Left cardiac atrium (tissue), 4 donors: ENCODE data around the gene SLC34A3. TPM values are rescaled to one million over a fixed set of nuclear protein-coding genes. Genes with fewer than 3 reads are reported as not detected.

Experiments used
- ATAC-seq, 2 donors: fragments of 200-7000 bp; cut with Tn5 transposase; one replicate each; pipeline ENCODE4 v1.9.1; 2020; ENCODE audit warnings: mild to moderate bottlenecking in 2 of 2, moderate library complexity in 2 of 2
- DNase-seq: peaks from one replicate; pipeline ENCODE4 v3.0.0-alpha.2; 2020
- intact Hi-C, 2 donors: fragments of 100-400 bp; cut with DNase I; formaldehyde crosslinking; loops; one replicate each; pipeline versions ENCODE4 v1.14.1 to v1.15.1; 2022 to 2023
- total RNA-seq, 2 donors: library from RNA; stranded (reverse); fragmentation: NEBNext Ultra II Directional; extraction: Animal tissue kit (Norgen Biotek cat#: 25700); gene quantifications; one replicate each; pipeline ENCODE4 v1.2.1, GENCODE V29; 2021
- donor health status: DM: no; HTN: yes; CAD: no.
- donor health status: DM: no; HTN: yes; CAD: no; lungs with severe emphysema.
- donor health status: DM: yes; HTN: yes; CAD: no.
- donor health status: Dilated cardiomyopathy.

SLC34A3 gene
- total RNA-seq, 2 donors from 2014 or later: not detected

- ATAC-seq (no peak), DNase-seq (no peak)
- intact Hi-C loops: no loop called here
These were observed 36.9 kb upstream of the SLC34A3 start for GRCh38 chr9:137193771-137194170.

DNA sequence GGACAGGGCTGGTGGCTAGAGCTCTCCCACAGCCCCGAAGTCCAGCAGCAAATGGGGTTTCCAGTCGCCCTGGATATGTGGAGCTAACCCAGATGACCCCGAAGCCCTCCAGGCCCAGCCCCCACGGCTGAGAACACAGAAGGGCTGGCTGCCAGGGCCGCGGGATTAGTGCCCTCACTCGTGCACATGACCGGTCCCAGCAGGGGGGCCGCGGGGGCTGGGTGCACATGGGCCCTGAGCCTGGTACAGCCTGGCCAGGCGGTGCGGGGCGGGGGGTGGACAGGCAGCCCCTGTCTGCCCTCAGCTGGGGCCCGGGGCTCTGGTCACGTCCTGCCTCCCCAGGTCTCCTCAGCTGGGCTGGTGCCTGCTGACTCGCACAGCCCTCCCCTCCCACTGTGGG lies 36.3 kb upstream of the SLC34A3 start:
- no peak for DNase-seq
- no peak for ATAC-seq
- intact Hi-C loops: no loop called here

DNA sequence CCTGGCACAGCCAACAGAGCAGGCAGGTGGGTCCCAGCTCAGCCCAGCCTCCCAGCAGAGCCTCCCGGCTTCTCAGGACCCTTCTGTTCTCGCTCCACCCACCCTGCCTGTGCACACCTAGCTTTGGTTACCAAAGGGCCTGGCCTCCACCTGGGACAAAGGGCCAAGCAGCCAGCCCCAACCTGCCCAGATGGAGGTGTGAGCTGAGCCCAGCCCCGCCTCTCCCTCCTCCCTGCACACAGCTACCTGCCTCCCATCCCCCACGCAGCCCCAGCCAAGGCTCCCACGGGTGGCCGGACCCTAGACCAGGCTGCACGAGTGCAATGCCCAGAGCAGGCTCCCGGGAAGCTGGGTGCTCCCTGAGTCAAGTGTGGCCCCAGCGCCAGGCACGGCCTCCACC lies 35.8 kb upstream of the SLC34A3 start:
- intact Hi-C loops: no loop called here
- no peak for ATAC-seq

GRCh38 chr9:137195525-137196220 lies 35.0 kb upstream of the SLC34A3 start:
- DNase-seq (no peak), ATAC-seq (no peak)
- intact Hi-C loops: no loop called here

More for the DNA sequence above, 35.8 kb upstream of the SLC34A3 start:
- no peak for DNase-seq

- ATAC-seq: no peak
- intact Hi-C loops: no loop called here
- no peak for DNase-seq
These were observed 32.4 kb upstream of the SLC34A3 start for GRCh38 chr9:137198051-137198901.

DNA sequence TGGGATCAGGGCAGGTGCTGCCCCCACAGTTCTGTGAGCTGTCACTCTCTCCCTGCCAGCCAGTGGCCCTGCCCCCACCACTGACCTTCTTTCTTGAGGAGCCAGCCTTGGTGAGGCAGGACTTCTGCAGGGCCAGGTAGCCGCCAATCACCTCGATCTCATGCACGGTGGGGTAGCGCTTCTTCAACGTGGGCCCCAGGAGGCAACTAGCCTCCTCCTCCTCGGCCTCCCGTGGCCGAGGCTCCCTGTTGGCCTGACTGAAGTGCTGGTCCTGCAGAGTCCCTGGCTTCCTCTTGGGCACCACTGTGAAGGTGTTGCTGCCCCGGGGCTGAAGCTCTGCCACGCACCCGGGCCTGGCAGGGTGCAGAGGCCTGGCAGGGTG lies 31.8 kb upstream of the SLC34A3 start:
- no peak for DNase-seq
- ATAC-seq: no peak
- intact Hi-C loops: no loop called here

DNA sequence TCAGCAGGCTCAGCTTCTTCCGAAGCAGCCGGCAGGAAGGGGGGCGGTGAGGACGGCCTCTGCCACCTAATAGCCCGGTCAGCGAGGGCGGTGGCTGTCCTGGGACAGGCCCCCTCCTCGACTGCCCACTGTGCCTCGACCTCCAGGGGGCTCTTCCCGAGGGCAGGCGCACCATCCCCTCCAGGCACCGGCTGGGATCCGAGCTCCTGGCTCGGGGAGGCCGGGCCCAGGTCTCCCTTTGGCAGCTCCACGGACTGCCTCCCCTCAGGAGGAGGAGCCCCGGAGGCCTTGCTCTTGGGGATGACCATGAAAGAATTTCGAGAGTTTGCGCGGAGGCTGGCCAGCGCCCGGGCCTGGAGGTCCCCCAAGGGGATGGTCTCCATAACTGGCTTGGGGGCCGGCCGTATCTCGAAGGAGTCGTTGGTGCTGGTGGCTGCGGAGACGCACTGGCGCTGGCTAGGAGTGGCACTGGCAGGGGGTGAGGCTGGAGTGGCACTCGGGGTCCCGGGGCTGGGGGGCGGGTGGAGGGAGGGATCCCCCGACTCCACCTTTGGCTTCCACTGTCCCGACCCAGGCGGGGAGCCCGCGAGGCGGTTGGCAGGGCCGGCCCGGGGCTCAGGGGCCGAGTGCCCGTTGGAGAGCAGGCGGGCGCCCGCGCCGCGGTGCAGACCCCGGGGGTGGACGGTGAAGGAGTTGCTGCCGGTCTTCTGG lies 31.1 kb upstream of the SLC34A3 start:
- no peak for ATAC-seq
- no peak for DNase-seq
- intact Hi-C loops: no loop called here

GRCh38 chr9:137200311-137201204 lies 30.1 kb upstream of the SLC34A3 start, which contains the start of gene TPRN:
TPRN (minus strand) TSS chr9:137200741; CDS start chr9:137200711, 30 bp downstream.
- ATAC-seq (peak; percentile 98), DNase-seq (peak; percentile 100)
- intact Hi-C loops: no loop called here

DNA sequence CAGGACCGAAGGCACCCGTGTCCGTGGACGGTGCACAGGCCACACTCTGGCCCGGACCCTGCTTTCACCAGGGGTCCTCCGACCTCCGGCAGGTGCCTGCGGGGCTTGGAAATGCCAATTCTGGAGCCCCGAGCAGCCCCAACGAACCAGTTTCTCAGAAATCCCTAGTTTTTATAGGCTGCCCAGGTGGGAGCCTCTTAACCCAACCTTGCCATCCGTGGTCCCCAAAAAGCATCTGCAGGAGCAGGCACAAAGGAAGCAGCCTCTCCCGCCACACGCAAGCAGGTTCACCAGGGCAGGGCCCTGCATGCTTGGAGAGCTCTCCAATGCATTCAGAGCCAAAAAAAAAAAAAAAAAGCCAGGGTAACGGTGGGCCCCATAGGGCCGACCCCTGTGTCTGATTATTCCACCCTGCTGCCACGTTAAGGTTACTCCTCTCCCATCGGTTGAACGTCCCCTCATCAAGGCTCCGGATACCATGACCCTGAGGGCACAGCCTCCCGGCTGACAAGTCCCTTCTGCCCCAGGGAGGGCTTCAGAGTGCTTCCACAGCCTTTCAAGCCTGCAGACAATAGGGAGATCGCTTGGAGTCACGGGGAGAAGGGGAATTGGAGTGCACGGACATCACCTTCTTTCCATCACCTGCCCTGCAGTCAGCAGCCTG lies 29.4 kb upstream of the SLC34A3 start:
- intact Hi-C loops: no loop called here
- ATAC-seq (no peak), DNase-seq (no peak)

DNA sequence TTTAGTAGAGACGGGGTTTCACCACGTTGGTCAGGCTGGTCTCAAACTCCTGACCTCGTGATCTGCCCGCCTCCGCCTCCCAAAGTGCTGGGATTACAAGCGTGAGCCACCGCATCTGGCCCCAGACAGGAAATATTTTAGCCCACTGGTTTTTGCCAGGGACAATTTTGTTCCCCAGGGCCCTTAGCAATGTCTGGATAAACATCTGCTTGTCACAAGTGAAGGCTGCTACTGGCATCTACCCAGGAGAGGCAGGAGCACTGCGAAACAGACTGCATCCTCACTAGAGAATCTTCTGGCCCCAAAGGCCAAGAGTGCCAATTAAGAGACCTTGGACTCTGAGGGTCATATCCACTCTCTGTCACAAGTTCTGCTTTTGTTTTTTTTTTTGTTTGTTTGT lies 27.7 kb upstream of the SLC34A3 start:
- ATAC-seq (no peak), DNase-seq (no peak)
- intact Hi-C loops: no loop called here

DNA sequence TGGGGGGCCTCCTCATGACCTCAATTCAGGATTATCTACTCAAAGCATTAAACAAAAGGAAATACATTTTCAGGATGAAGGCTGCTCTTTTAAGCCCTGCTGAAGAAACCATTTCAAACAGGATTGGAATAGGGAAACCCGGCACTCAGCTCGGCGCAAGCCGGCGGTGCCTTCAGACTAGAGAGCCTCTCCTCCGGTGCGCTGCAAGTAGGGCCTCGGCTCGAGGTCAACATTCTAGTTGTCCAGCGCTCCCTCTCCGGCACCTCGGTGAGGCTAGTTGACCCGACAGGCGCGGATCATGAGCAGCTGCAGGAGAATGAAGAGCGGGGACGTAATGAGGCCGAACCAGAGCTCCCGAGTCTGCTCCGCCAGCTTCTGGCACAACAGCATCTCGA lies 26.0 kb upstream of the SLC34A3 start:
- DNase-seq (no peak), ATAC-seq (no peak)
- intact Hi-C loops: no loop called here

DNA sequence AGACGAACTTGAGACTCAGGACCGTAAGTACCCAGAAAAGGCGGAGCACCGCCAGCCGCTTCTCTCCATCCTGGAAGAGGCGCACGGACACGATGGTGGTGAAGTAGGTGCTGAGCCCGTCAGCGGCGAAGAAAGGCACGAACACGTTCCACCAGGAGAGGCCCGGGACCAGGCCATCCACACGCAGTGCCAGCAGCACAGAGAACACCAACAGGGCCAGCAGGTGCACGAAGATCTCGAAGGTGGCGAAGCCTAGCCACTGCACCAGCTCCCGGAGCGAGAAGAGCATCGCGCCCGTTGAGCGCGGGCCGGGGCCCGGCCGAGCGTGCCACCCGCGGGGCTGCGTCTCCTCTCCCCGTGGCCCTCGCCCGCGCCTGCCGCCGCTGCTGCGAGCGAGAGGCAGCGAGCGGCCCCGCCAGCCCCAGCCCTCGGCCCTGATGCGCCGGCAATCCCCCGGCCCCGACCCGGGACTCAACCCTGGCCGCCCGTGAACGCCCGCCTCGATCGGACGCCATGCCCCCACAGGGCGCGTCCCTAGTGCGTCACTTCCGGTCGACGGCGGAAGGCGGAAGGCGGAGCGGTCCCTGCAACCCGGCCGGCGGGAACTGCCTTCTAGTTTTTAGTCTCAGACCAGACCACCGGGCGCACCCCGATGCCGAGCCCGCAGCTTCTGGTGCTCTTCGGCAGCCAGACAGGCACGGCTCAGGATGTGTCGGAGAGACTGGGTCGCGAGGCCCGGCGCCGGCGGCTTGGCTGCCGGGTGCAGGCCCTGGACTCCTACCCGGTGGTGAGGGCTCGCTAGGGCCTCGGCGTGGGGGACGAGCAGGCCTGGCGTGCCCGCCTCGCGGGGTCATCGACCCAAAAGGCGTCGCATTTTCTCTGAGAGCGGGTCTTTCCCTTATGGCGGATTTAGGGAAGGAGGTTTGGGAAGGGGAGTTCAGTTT lies 25.3 kb upstream of the SLC34A3 start, which contains the start of the genes NDOR1 and TMEM203:
NDOR1 (plus strand) TSS at position 575 of the 944 bp plus-strand sequence; CDS start at position 653, 78 bp downstream.
TMEM203 (minus strand) TSS at position 523 of the 944 bp plus-strand sequence; CDS start at position 289, 234 bp downstream.
- DNase-seq: peak; percentile 94
- peak; percentile 72 to 76 for ATAC-seq
- intact Hi-C loops: no loop called here

DNA sequence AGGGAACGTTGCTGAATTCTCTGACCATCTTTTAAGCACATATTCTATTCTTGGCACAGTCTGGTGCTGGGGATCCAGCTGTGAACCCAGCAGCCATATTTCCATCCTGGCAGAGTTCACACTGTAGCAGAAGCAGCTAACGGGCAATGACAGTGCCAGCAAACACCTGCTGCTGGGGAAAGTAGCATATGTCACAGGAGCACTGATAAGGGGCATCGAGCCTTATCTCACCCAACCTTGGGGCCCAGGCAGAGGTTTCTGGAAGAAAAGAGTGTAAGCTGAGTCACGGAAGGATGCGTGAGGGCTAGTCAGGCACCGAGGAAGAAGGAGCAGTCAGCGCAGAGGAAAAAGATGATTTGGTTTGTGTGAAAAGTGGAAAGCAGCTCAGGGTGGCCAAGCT lies 24.1 kb upstream of the SLC34A3 start:
- no peak for ATAC-seq
- DNase-seq: no peak
- intact Hi-C loops: no loop called here

DNA sequence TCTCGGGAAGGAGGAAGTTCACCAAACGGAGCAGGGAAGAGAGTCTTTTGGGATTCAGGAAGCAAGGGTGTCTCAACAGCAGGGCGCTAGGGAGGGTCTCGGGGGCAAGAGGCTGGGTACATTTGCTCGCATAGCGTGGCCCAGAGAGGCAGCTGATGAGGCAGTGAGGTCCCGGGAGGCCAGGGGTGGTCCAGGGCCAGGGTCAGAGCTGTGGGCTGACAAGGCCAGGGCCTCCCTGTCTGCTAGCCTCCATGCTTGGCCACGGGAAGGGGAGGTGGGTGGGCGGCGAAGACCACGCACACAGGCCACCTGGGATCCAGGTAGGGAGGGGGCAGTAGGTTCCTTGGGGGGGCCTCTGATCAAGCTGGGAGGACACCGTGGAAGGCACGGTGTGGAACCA lies 19.2 kb upstream of the SLC34A3 start:
- intact Hi-C loops: no loop called here
- ATAC-seq: no peak
- DNase-seq: no peak

GRCh38 chr9:137212520-137212919 lies 18.2 kb upstream of the SLC34A3 start:
- intact Hi-C loops: no loop called here
- ATAC-seq (no peak), DNase-seq (no peak)

GRCh38 chr9:137213160-137214060 lies 17.3 kb upstream of the SLC34A3 start:
- DNase-seq: no peak
- intact Hi-C loops: no loop called here
- ATAC-seq: no peak
